ENCODE data around the gene WRAP73.

WRAP73 gene

GRCh38 chr1:3604997-3605823 lies 44.7 kb downstream of the WRAP73 start:
- TF ChIP-seq CTCF (IDR thresholded peaks at IDR 0.05; ENCODE audit: low read depth, low read length, missing control alignments), result no peak
- DNase-seq (ENCODE audit: low read depth), result no peak
- in situ Hi-C loops (cut with HindIII; ENCODE audit: low sequenced_read_pairs), result no loop called here
- H3K4me3 ChIP-seq (ENCODE audit: low read depth, low read length), result no peak overlapping the region

- no peak for DNase-seq (ENCODE audit: low read depth)
- TF ChIP-seq CTCF (IDR thresholded peaks at IDR 0.05; ENCODE audit: low read depth, low read length, missing control alignments), result no peak
- in situ Hi-C loops (cut with HindIII; ENCODE audit: low sequenced_read_pairs), result no loop called here
- H3K4me3 ChIP-seq (ENCODE audit: low read depth, low read length), result no peak overlapping the region
These were observed 45.4 kb downstream of the WRAP73 start for GRCh38 chr1:3604468-3604974.

GRCh38 chr1:3603571-3604467 lies 46.1 kb downstream of the WRAP73 start:
- in situ Hi-C loops (cut with HindIII; ENCODE audit: low sequenced_read_pairs), result no loop called here
- TF ChIP-seq CTCF (IDR thresholded peaks at IDR 0.05; ENCODE audit: low read depth, low read length, missing control alignments), result no peak
- no peak for DNase-seq (ENCODE audit: low read depth)
- H3K4me3 ChIP-seq (ENCODE audit: low read depth, low read length), result no peak overlapping the region

- in situ Hi-C loops (cut with HindIII; ENCODE audit: low sequenced_read_pairs), result no loop called here
- TF ChIP-seq CTCF (IDR thresholded peaks at IDR 0.05; ENCODE audit: low read depth, low read length, missing control alignments), result no peak
- no peak for DNase-seq (ENCODE audit: low read depth)
These were observed 46.7 kb downstream of the WRAP73 start for GRCh38 chr1:3603156-3603555.

GRCh38 chr1:3602375-3602774 lies 47.5 kb downstream of the WRAP73 start:
- in situ Hi-C loops (cut with HindIII; ENCODE audit: low sequenced_read_pairs), result no loop called here
- TF ChIP-seq CTCF (IDR thresholded peaks at IDR 0.05; ENCODE audit: low read depth, low read length, missing control alignments), result no peak
- DNase-seq (ENCODE audit: low read depth), result no peak
- H3K4me3 ChIP-seq (ENCODE audit: low read depth, low read length), result no peak overlapping the region

More at GRCh38 chr1:3603156-3603555, 46.7 kb downstream of the WRAP73 start:
- no peak overlapping the region for H3K4me3 ChIP-seq (ENCODE audit: low read depth, low read length)

- no peak for DNase-seq (ENCODE audit: low read depth)
- TF ChIP-seq CTCF (IDR thresholded peaks at IDR 0.05; ENCODE audit: low read depth, low read length, missing control alignments), result no peak
- no peak overlapping the region for H3K4me3 ChIP-seq (ENCODE audit: low read depth, low read length)
- in situ Hi-C loops (cut with HindIII; ENCODE audit: low sequenced_read_pairs), result no loop called here
These were observed 48.2 kb downstream of the WRAP73 start for GRCh38 chr1:3601743-3602142.
